B cell (primary cell): ENCODE results near the gene FRMD4A. TPM values are rescaled to one million over a fixed set of nuclear protein-coding genes. Genes with fewer than 3 reads are reported as not detected.

ENCODE experiments used
- ATAC-seq: fragments of 200-7000 bp; cut with Tn5 transposase; one replicate; pipeline ENCODE4 v1.10.0; 2021; ENCODE audit warnings: low read depth, mild to moderate bottlenecking, moderate number of reproducible peaks, moderate library complexity
- CTCF ChIA-PET: fragments of 350-600 bp; sonication (Branson Sonifier 250); formaldehyde crosslinking; loops from one replicate; lab custom pipeline; 2021; ENCODE audit warnings: antibody characterized with exemption, inconsistent platforms; lab: Charles Lee
- POLR2A ChIA-PET: fragments of 350-600 bp; sonication (Branson Sonifier 250); formaldehyde crosslinking; loops from one replicate; lab custom pipeline; 2021; ENCODE audit warnings: antibody characterized with exemption; lab: Charles Lee
- DNase-seq: peaks from one replicate; pipeline ENCODE4 v3.0.0; 2013
- H2AFZ ChIP-seq: 2 replicates; pipeline ENCODE4 v1.6.1; 2012; ENCODE audit warnings: mild to moderate bottlenecking, low read depth, low read length; ENCODE audit not compliant: insufficient read depth, poor library complexity, severe bottlenecking
- H3K27ac ChIP-seq, 2 donors: 1 replicate in 1 of 2; 2 replicates in 1 of 2; pipeline ENCODE4 v1.5.1; 2012 to 2013; ENCODE audit warnings: low read length in 2 of 2, mild to moderate bottlenecking in 2 of 2, moderate library complexity in 1 of 2
- H3K27me3 ChIP-seq, 4 experiments: fragments of 200-600 bp in 1 of 4; sonication (generic) in 1 of 4; replicated peaks in 1 of 4; 1 replicate in 2 of 4; 2 replicates in 2 of 4; pipeline versions ENCODE4 v1.6.1 to v1.7.0; 2013 to 2016; ENCODE audit warnings: low read length in 3 of 4, mild to moderate bottlenecking in 2 of 4, mixed read lengths in 1 of 4, moderate library complexity in 1 of 4; ENCODE audit not compliant: insufficient read depth in 4 of 4, control insufficient read depth in 3 of 4; ENCODE audit errors: control extremely low read depth in 1 of 4
- H3K36me3 ChIP-seq, 2 experiments: replicated peaks in 1 of 2; 1 replicate in 1 of 2; 2 replicates in 1 of 2; pipeline versions ENCODE4 v1.6.1 to v1.7.1; 2013; ENCODE audit warnings: low read length in 1 of 2; ENCODE audit not compliant: insufficient read depth in 2 of 2, control insufficient read depth in 1 of 2; ENCODE audit errors: control extremely low read depth in 1 of 2, extremely low read depth in 1 of 2
- H3K4me1 ChIP-seq, 2 donors: fragments of 200-600 bp in 1 of 2; sonication (generic) in 1 of 2; 1 replicate in 1 of 2; 2 replicates in 1 of 2; pipeline versions ENCODE4 v1.5.1 to v1.6.1; 2013 to 2017; ENCODE audit warnings: low read length in 2 of 2; ENCODE audit not compliant: control insufficient read depth in 2 of 2, insufficient read depth in 2 of 2
- H3K4me2 ChIP-seq: replicated peaks from 2 replicates; pipeline ENCODE3; 2012; ENCODE audit warnings: mild to moderate bottlenecking, low read depth, low read length; ENCODE audit not compliant: poor library complexity, severe bottlenecking
- H3K4me3 ChIP-seq, 5 experiments: fragments of 200-600 bp in 1 of 5; sonication (generic) in 1 of 5; 1 replicate in 3 of 5; 2 replicates in 2 of 5; pipeline versions ENCODE4 v1.5.1 to v1.7.0; 2011 to 2016; ENCODE audit warnings: low read length in 4 of 5, mild to moderate bottlenecking in 4 of 5, low read depth in 2 of 5, control low read depth in 1 of 5, moderate library complexity in 1 of 5; ENCODE audit not compliant: insufficient read depth in 1 of 5; ENCODE audit errors: control extremely low read depth in 1 of 5, extremely low read depth in 1 of 5
- H3K79me2 ChIP-seq: fragments of 200-600 bp; sonication (generic); one replicate; pipeline ENCODE4 v1.6.0; 2016; ENCODE audit warnings: low read length; ENCODE audit not compliant: control insufficient read depth, insufficient read depth
- H3K9ac ChIP-seq: fragments of 200-600 bp; sonication (generic); 2 replicates; pipeline ENCODE4 v1.6.1; 2017; ENCODE audit warnings: mild to moderate bottlenecking, low read length, moderate library complexity
- H3K9me3 ChIP-seq, 3 donors: one replicate each; pipeline versions ENCODE4 v1.6.1 to v1.7.1; 2013; ENCODE audit warnings: low read length in 2 of 3; ENCODE audit not compliant: control insufficient read depth in 2 of 3, insufficient read depth in 1 of 3; ENCODE audit errors: control extremely low read depth in 1 of 3
- H4K20me1 ChIP-seq: 2 replicates; pipeline ENCODE4 v1.6.0; 2012; ENCODE audit warnings: mild to moderate bottlenecking, low read length; ENCODE audit not compliant: insufficient read depth, control insufficient read depth, poor library complexity, severe bottlenecking
- H3K27ac Mint-ChIP-seq: one replicate; pipeline ENCODE4 v1.8.0; 2021; ENCODE audit warnings: mixed read lengths
- H3K27me3 Mint-ChIP-seq: one replicate; pipeline ENCODE4 v1.8.0; 2021; ENCODE audit warnings: mixed read lengths
- H3K4me1 Mint-ChIP-seq: one replicate; pipeline ENCODE4 v1.8.0; 2021; ENCODE audit warnings: mixed read lengths
- H3K4me3 Mint-ChIP-seq: one replicate; pipeline ENCODE4 v1.8.0; 2021; ENCODE audit warnings: mixed read lengths
- H3K9me3 Mint-ChIP-seq: one replicate; pipeline ENCODE4 v1.8.0; 2022; ENCODE audit warnings: mixed read lengths; ENCODE audit not compliant: insufficient read depth
- CTCF ChIP-seq: fragments of 200-600 bp; IDR thresholded peaks from one replicate; pipeline ENCODE4 v1.8.0; 2022; ENCODE audit warnings: antibody characterized with exemption, mild to moderate bottlenecking
- EZH2 ChIP-seq: IDR thresholded peaks from 2 replicates; pipeline ENCODE4 v1.6.1; 2012; ENCODE audit warnings: borderline replicate concordance, low read depth, mild to moderate bottlenecking, moderate library complexity, low read length; ENCODE audit not compliant: insufficient read depth, poor library complexity, severe bottlenecking
- WGBS: methylation state at CpG from one replicate; pipeline ENCODE4 v1.1.5; 2013; ENCODE audit warnings: missing lambda C conversion rate; ENCODE audit not compliant: insufficient coverage; 5-methylcytosine and 5-hydroxymethylcytosine counted together
- intact Hi-C: fragments of 100-400 bp; cut with micrococcal nuclease; formaldehyde crosslinking; loops from one replicate; pipeline ENCODE4 v1.10.0; 2022
- polyA plus RNA-seq: library from polyadenylated mRNA; depleted of rRNA; stranded (reverse); fragments of >200 nt; gene quantifications from 2 replicates; pipeline ENCODE4 v1.2.3, GENCODE V29; 2012
- total RNA-seq, 2 donors: library from RNA; stranded (reverse); fragments of 120-200 nt in 1 of 2; gene quantifications; 1 replicate in 1 of 2; 2 replicates in 1 of 2; pipeline versions ENCODE4 v1.2.3 to v1.2.4, GENCODE V29; 2013 to 2022

FRMD4A gene
- total and polyA plus RNA-seq, 2 donors (not counting 1 experiment from before 2014, with no cell fraction given): 0.76 to 3.4 TPM

GRCh38 chr10:13883636-13884444, 446.9 kb downstream of the FRMD4A start:
- Mint-ChIP-seq H3K27me3 (peaks cover 33% of the 10 kb centered on the region), H3K9me3 (no peaks in the 10 kb centered on the region), H3K4me1 (peaks cover 3% of the 10 kb centered on the region), H3K27ac (no peak overlapping the region), H3K4me3 (no peak overlapping the region)
- H3K9me3 ChIP-seq: peaks cover 0 to 4% (median 0%) of the 10 kb centered on the region in 3 donors
- no peak overlapping the region for H3K4me2 ChIP-seq
- peaks cover 0 to 10% (median 2%) of the 10 kb centered on the region in 4 experiments for H3K27me3 ChIP-seq
- H3K36me3 ChIP-seq: no peaks in the 10 kb centered on the region
- DNase-seq (no peak), ATAC-seq (no peak)
- POLR2A ChIA-PET: no interaction called here
- no peak overlapping the region for H3K9ac ChIP-seq
- CTCF ChIA-PET: interaction anchor here (0.7 kb wide), 1 partner anchor 106 kb away, joined by 3 read pairs; no protein-coding TSS in a partner anchor
- no peak overlapping the region for H3K4me3 ChIP-seq
- no peak for TF ChIP-seq CTCF
- H2AFZ ChIP-seq: no peak overlapping the region
- 100% methylated on average over 1 of the region's 8 CpGs for WGBS
- intact Hi-C loops: no loop called here
- H3K27ac ChIP-seq: no peak overlapping the region
- no peaks in the 10 kb centered on the region for H4K20me1 ChIP-seq
- H3K79me2 ChIP-seq: no peaks in the 10 kb centered on the region
- peaks cover 7 to 8% of the 10 kb centered on the region in 2 donors for H3K4me1 ChIP-seq

DNA sequence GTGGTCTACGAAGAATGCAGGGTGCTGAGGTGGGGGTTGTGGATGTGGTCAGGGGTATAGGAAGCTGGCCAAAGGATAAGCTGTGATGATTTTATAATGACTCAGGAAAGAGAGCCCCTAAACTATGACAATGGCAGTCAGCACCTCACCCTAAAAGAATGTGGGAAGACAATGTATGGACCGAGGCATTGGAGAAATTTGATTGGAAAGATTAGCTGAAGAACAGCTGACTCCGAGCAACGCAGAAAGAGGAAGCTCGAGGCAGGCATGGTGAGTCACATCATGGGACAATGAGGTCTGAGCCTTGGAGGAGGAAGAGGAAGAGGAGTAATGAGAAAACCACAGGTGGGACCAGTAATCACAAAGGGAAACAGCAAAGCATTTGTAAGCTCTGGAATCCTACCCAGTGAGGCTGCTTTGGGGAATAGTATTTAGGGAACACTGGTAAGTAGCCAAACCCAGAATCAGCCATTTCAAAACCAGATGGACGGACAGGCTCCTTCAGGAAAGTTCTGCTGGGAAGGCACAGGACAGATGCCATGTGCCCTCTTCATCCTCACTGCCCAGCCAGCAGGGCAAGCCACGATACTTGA, 448.5 kb downstream of the FRMD4A start:
- Histone ChIP-seq H4K20me1 (no peaks in the 10 kb centered on the region), H3K27me3 (peaks cover 0 to 7% (median 2%) of the 10 kb centered on the region in 4 experiments), H3K4me2 (peak overlapping the region; percentile 18), H3K27ac (no peak overlapping the region), H2AFZ (no peak overlapping the region), H3K4me3 (no peak overlapping the region), H3K36me3 (no peaks in the 10 kb centered on the region), H3K9me3 (peaks cover 0 to 4% (median 0%) of the 10 kb centered on the region in 3 donors), H3K9ac (no peak overlapping the region), H3K79me2 (no peaks in the 10 kb centered on the region), H3K4me1 (peaks cover 7 to 8% of the 10 kb centered on the region in 2 donors)
- TF ChIP-seq EZH2 (no peak), CTCF (no peak)
- intact Hi-C loops: no loop called here
- Mint-ChIP-seq H3K27me3 (peaks cover 20% of the 10 kb centered on the region), H3K9me3 (no peaks in the 10 kb centered on the region), H3K4me1 (peaks cover 3% of the 10 kb centered on the region), H3K4me3 (no peak overlapping the region), H3K27ac (no peak overlapping the region)
- POLR2A ChIA-PET: no interaction called here
- WGBS: 18% methylated on average over 7 of the region's 7 CpGs
- ATAC-seq (peak; percentile 28), DNase-seq (peak; percentile 40)
- CTCF ChIA-PET: no interaction called here
